Coronary artery (tissue), 2 donors: ENCODE data around the gene NUTM1.
"Not testable (repeated sequence)": the region's sequence is repeated elsewhere in the genome, so short reads cannot be mapped to it uniquely, and the experiment has no call there.

Source experiments
- DNase-seq: peaks from one replicate; pipeline ENCODE4 v3.0.0-alpha.2; 2017; ENCODE audit warnings: low spot score
- H3K27ac ChIP-seq, 2 donors: fragments of 200-600 bp; sonication (generic); one replicate each; pipeline ENCODE4 v1.5.1; 2016 to 2019
- H3K4me3 ChIP-seq: fragments of 200-600 bp; sonication (generic); 2 replicates; pipeline ENCODE4 v1.5.1; 2016; ENCODE audit warnings: mild to moderate bottlenecking, moderate library complexity
- CTCF ChIP-seq: fragments of 200-600 bp; sonication (generic); IDR thresholded peaks from one replicate; pipeline ENCODE4 v1.5.1; 2019; ENCODE audit warnings: antibody characterized with exemption

The NUTM1 gene

GRCh38 chr15:34337557-34338306 lies 5.4 kb upstream of the NUTM1 start, which contains the start of gene SLC12A6:
SLC12A6 (minus strand) TSS chr15:34337781; CDS start chr15:34336680, 1,101 bp downstream.
- Histone ChIP-seq H3K27ac (peak within 1 kb of the TSS; percentile 90 to 93), H3K4me3 (peak within 1 kb of the TSS; percentile 98)
- DNase-seq, result peak; percentile 91
- no peak for TF ChIP-seq CTCF

- no peak for DNase-seq
- TF ChIP-seq CTCF, result no peak
- H3K27ac ChIP-seq, result peak overlapping the region; percentile 90 to 93
- H3K4me3 ChIP-seq, result peak overlapping the region; percentile 98
Observed at GRCh38 chr15:34338347-34338746, 4.8 kb upstream of the NUTM1 start.

- no peak for DNase-seq
- Histone ChIP-seq H3K27ac (no peak overlapping the region), H3K4me3 (no peak overlapping the region)
- TF ChIP-seq CTCF, result no peak
Observed at GRCh38 chr15:34339946-34340345, 3.2 kb upstream of the NUTM1 start.

- DNase-seq, result no peak
- no peak for TF ChIP-seq CTCF
- no peak overlapping the region for H3K27ac ChIP-seq
- peak overlapping the region; percentile 89 for H3K4me3 ChIP-seq
Observed at GRCh38 chr15:34341381-34342212, 1.5 kb upstream of the NUTM1 start.

GRCh38 chr15:34342213-34342736 lies 840 bp upstream of the NUTM1 start:
- H3K4me3 ChIP-seq, result peak overlapping the region; percentile 89
- peak overlapping the region; percentile 81 to 91 for H3K27ac ChIP-seq
- not testable (repeated sequence) for DNase-seq

GRCh38 chr15:34347951-34348638 lies 5.0 kb downstream of the NUTM1 start:
- DNase-seq, result no peak
- TF ChIP-seq CTCF, result no peak
- Histone ChIP-seq H3K27ac (no peak overlapping the region), H3K4me3 (no peak overlapping the region)

- no peak overlapping the region for H3K27ac ChIP-seq
- H3K4me3 ChIP-seq, result no peak overlapping the region
- DNase-seq, result no peak
- TF ChIP-seq CTCF, result no peak
Observed at GRCh38 chr15:34348735-34349300, 5.7 kb downstream of the NUTM1 start.
